Keratinocyte (primary cell): Measurements from ENCODE around the gene RUVBL2.

Source experiments
- CTCF ChIP-seq, 3 experiments: IDR thresholded peaks in 1 of 3; conservative IDR thresholded peaks in 1 of 3; optimal IDR thresholded peaks in 1 of 3; 2 replicates in 2 of 3; 3 replicates in 1 of 3; pipeline versions ENCODE3 to v1.5.1; 2011; ENCODE audit warnings: low read length in 3 of 3, mild to moderate bottlenecking in 3 of 3, moderate library complexity in 2 of 3, control low read depth in 1 of 3, inconsistent platforms in 1 of 3; ENCODE audit not compliant: insufficient read depth in 2 of 3; ENCODE audit errors: extremely low read depth in 1 of 3
- EZH2 ChIP-seq: IDR thresholded peaks from one replicate; pipeline ENCODE4 v1.6.1; 2012; ENCODE audit warnings: inconsistent platforms, mild to moderate bottlenecking, low read length, moderate library complexity

GRCh38 chr19:48977061-48977460 lies 16.6 kb upstream of the RUVBL2 start:
- TF ChIP-seq CTCF (optimal IDR thresholded peaks at IDR 0.05 in 1 of 3, IDR thresholded peaks at IDR 0.05 in 1 of 3, conservative IDR thresholded peaks at IDR 0.05 in 1 of 3; ENCODE audit: extremely low read depth in 1 of 3, insufficient read depth in 2 of 3, low read length in 3 of 3) (no peak), EZH2 (no peak)
